NT2/D1 (cell line): ENCODE results near the gene COL26A1.

Experiments used
- SUZ12 ChIP-seq: IDR thresholded peaks from 2 replicates; pipeline ENCODE4 v1.6.1; 2011; ENCODE audit not compliant: insufficient read length, insufficient read depth; ENCODE audit errors: extremely low read depth
- YY1 ChIP-seq: IDR thresholded peaks from 2 replicates; pipeline ENCODE4 v1.6.1; 2011; ENCODE audit not compliant: insufficient read length, insufficient read depth
- ZNF274 ChIP-seq: IDR thresholded peaks from 2 replicates; pipeline ENCODE4 v1.6.1; 2011; ENCODE audit warnings: mild to moderate bottlenecking, low read depth, low read length

DNA sequence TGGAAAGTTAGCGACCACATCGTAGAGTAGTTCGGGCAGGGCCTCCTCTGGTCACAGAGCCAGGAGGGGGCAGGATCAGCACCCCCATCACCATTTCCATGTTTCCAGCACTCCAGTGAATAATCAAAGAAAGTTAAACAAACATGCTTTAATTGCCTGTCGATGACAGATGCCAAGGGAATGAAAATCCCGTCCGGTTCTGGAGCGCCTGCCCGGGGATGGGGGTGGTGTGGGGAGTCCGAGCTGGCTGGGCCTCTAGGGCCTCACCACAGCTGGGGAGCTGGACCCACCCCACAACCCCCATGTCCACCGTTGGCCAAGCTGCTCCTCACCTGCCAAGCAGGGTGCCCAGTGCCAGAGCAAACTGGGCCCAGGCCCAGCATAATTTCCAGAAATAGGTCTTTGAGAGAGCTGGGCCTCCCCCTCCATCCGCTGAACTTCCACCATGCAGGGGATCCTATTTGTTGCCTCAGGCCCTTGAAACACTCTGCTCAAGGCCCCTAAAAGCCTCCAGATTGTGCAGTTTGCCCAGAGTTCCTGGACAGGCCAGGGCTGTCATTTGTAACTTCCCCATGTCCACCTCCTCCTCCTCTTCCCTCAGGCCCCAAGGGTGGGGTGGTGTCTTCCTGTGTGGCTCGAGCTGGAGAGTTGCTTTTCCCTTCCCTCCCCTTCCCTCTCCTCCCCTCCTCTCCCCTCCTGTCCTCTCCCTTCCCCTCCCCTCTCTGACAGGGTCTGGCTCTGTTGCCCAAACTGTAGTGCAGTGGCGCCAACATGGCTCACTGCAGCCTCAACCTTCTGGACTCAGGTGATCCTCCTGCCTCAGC is 165.4 kb downstream of the COL26A1 start:
- TF ChIP-seq SUZ12 (no peak), YY1 (no peak), ZNF274 (no peak)
